Bronchial epithelial cell (primary cell): ENCODE results near the gene TOP3A. TPM values are rescaled to one million over a fixed set of nuclear protein-coding genes. Genes with fewer than 3 reads are reported as not detected.

Experiments used
- DNase-seq: peaks from one replicate; pipeline ENCODE4 v3.0.0-alpha.2; 2010; ENCODE audit warnings: low read depth
- FAIRE-seq: peaks from 2 replicates; lab custom pipeline; 2011; peaks lifted over from hg19 to GRCh38; lab: Jason Lieb, UNC
- H3K27me3 ChIP-seq: 2 replicates; pipeline ENCODE4 v1.5.1; 2011; ENCODE audit warnings: low read length; ENCODE audit not compliant: control insufficient read depth, insufficient read depth
- H3K36me3 ChIP-seq: 2 replicates; pipeline ENCODE4 v1.5.1; 2011; ENCODE audit warnings: low read length; ENCODE audit not compliant: control insufficient read depth, insufficient read depth
- H3K4me3 ChIP-seq: 2 replicates; pipeline ENCODE4 v1.5.1; 2011; ENCODE audit warnings: mild to moderate bottlenecking, low read depth, low read length, control low read depth
- CTCF ChIP-seq: IDR thresholded peaks from 2 replicates; pipeline ENCODE4 v1.5.1; 2011; ENCODE audit warnings: mild to moderate bottlenecking, moderate library complexity, low read length, control low read depth, inconsistent platforms; ENCODE audit not compliant: insufficient read depth, severe bottlenecking
- total RNA-seq: library from RNA; depleted of rRNA; stranded (reverse); fragments of >200 nt; gene quantifications from 2 replicates; pipeline ENCODE4 v1.2.1, GENCODE V29; 2014

The TOP3A gene
- total RNA-seq, 1 donor from 2014 or later, result 22.4 TPM

GRCh38 chr17:18233803-18234518 is 80.8 kb downstream of the TOP3A start:
- FAIRE-seq (no peak), DNase-seq (no peak)
- Histone ChIP-seq H3K36me3 (peaks cover 27% of the 10 kb centered on the region), H3K4me3 (no peak overlapping the region), H3K27me3 (no peaks in the 10 kb centered on the region)
- TF ChIP-seq CTCF, result no peak

- peaks cover 13% of the 10 kb centered on the region for H3K36me3 ChIP-seq
- DNase-seq (no peak), FAIRE-seq (no peak)
- no peaks in the 10 kb centered on the region for H3K27me3 ChIP-seq
- no peak overlapping the region for H3K4me3 ChIP-seq
- TF ChIP-seq CTCF, result no peak
Measured at GRCh38 chr17:18231164-18231563, 83.6 kb downstream of the TOP3A start.

GRCh38 chr17:18230288-18231141 is 84.3 kb downstream of the TOP3A start:
- FAIRE-seq, result no peak
- no peaks in the 10 kb centered on the region for H3K27me3 ChIP-seq
- TF ChIP-seq CTCF, result no peak
- H3K36me3 ChIP-seq, result peaks cover 13% of the 10 kb centered on the region
- no peak overlapping the region for H3K4me3 ChIP-seq
- DNase-seq, result no peak

- no peaks in the 10 kb centered on the region for H3K27me3 ChIP-seq
- no peak for TF ChIP-seq CTCF
- DNase-seq, result no peak
- H3K36me3 ChIP-seq, result peaks cover 13% of the 10 kb centered on the region
- FAIRE-seq, result no peak
- H3K4me3 ChIP-seq, result no peak overlapping the region
Measured at GRCh38 chr17:18229771-18230170, 85.0 kb downstream of the TOP3A start.

GRCh38 chr17:18229254-18229653 is 85.5 kb downstream of the TOP3A start:
- no peak for TF ChIP-seq CTCF
- peaks cover 11% of the 10 kb centered on the region for H3K36me3 ChIP-seq
- FAIRE-seq (no peak), DNase-seq (no peak)
- H3K27me3 ChIP-seq, result no peaks in the 10 kb centered on the region
- no peak overlapping the region for H3K4me3 ChIP-seq
